HG03558 (cell line): ENCODE measurements around the gene EFNA5.
"Not testable (repeated sequence)": the region's sequence is repeated elsewhere in the genome, so short reads cannot be mapped to it uniquely, and the experiment has no call there.

ENCODE experiments used
- ATAC-seq: cut with Tn5 transposase; IDR thresholded peaks from one replicate; pipeline ENCODE4 v1.9.1; 2021; ENCODE audit warnings: moderate number of reproducible peaks; ENCODE audit not compliant: unreplicated experiment; ENCODE audit errors: extremely low read depth

Gene EFNA5

GRCh38 chr5:107505763-107506534 is 164.8 kb downstream of the EFNA5 start:
- no peak for ATAC-seq

GRCh38 chr5:107504424-107504823 is 166.3 kb downstream of the EFNA5 start:
- ATAC-seq: no peak

GRCh38 chr5:107502676-107503060 is 168.1 kb downstream of the EFNA5 start:
- no peak for ATAC-seq

GRCh38 chr5:107501965-107502675 is 168.6 kb downstream of the EFNA5 start:
- ATAC-seq: no peak

- ATAC-seq: no peak
These were observed 169.9 kb downstream of the EFNA5 start for GRCh38 chr5:107500840-107501239.

GRCh38 chr5:107500347-107500746 is 170.4 kb downstream of the EFNA5 start:
- ATAC-seq: no peak

- ATAC-seq: no peak
These were observed 171.0 kb downstream of the EFNA5 start for GRCh38 chr5:107499776-107500175.

- no peak for ATAC-seq
These were observed 171.5 kb downstream of the EFNA5 start for GRCh38 chr5:107499237-107499636.

- no peak for ATAC-seq
These were observed 174.3 kb downstream of the EFNA5 start for GRCh38 chr5:107496466-107496865.

GRCh38 chr5:107494129-107494528 is 176.6 kb downstream of the EFNA5 start:
- not testable (repeated sequence) for ATAC-seq

GRCh38 chr5:107487056-107487542 is 183.6 kb downstream of the EFNA5 start:
- no peak for ATAC-seq

GRCh38 chr5:107486489-107486888 is 184.2 kb downstream of the EFNA5 start:
- peak; percentile 59 for ATAC-seq

GRCh38 chr5:107485184-107485583 is 185.6 kb downstream of the EFNA5 start:
- ATAC-seq: peak; percentile 42

GRCh38 chr5:107484281-107484680 is 186.5 kb downstream of the EFNA5 start:
- ATAC-seq: no peak

- no peak for ATAC-seq
These were observed 187.3 kb downstream of the EFNA5 start for GRCh38 chr5:107483231-107484024.

GRCh38 chr5:107478068-107478641 is 192.6 kb downstream of the EFNA5 start:
- no peak for ATAC-seq

- no peak for ATAC-seq
These were observed 193.2 kb downstream of the EFNA5 start for GRCh38 chr5:107477492-107477891.

- peak; percentile 95 for ATAC-seq
These were observed 194.0 kb downstream of the EFNA5 start for GRCh38 chr5:107476783-107477182.

- ATAC-seq: peak; percentile 33
These were observed 195.8 kb downstream of the EFNA5 start for GRCh38 chr5:107474716-107475489.

GRCh38 chr5:107474361-107474715 is 196.4 kb downstream of the EFNA5 start:
- no peak for ATAC-seq
